Umbilical cord (tissue), 2 donors: ENCODE results near the gene HHLA2. TPM values are rescaled to one million over a fixed set of nuclear protein-coding genes. Genes with fewer than 3 reads are reported as not detected.

Experiments used
- DNase-seq: peaks from one replicate; pipeline ENCODE4 v3.0.0-alpha.2; 2015; ENCODE audit warnings: low spot score
- total RNA-seq: library from RNA; depleted of rRNA; stranded (reverse); fragments of >200 nt; gene quantifications from one replicate; pipeline ENCODE4 v1.2.3, GENCODE V29; 2014; ENCODE audit warnings: low replicate concordance; ENCODE audit not compliant: insufficient read depth

HHLA2 gene
- total RNA-seq, 1 donor from 2014 or later, result 1.4 TPM

GRCh38 chr3:108420926-108421325 lies 124.6 kb downstream of the HHLA2 start:
- DNase-seq, result no peak

Other genes starting within 250 kb of the HHLA2 start
- 50.6 TPM for gene CD47, start 205.5 kb upstream of the HHLA2 start, total RNA-seq
- 56.8 TPM for gene IFT57, start 74.1 kb upstream of the HHLA2 start, total RNA-seq
- gene MYH15, start 214.0 kb downstream of the HHLA2 start, total RNA-seq, result 0.48 TPM